ENCODE measurements around the gene RHAG.
A peak's percentile ranks its signal among the peaks of the same experiment; 100 is the strongest.
"Not testable (repeated sequence)": the region's sequence is repeated elsewhere in the genome, so short reads cannot be mapped to it uniquely, and the experiment has no call there.

RHAG gene

DNA sequence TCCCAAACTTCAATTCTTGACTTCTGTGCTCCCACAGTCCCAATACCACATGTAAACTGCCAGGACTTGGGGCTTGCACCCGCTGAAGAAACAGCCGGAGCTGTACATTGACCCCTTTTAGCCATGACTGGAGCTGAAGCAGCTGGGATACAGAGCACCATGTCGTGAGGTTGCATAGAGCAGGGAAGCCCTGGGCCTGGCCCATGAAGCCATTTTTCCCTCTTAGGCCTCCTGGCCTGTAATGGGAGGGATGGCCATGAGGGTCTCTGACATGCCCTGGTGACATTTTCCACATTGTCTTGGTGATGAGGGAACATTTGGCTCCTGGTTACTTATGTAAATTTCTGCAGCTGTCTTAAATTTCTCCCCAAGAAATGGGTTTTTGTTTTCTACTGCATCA is 9.8 kb downstream of the RHAG start:
- no peak for DNase-seq
- H3K27ac ChIP-seq, result no peak overlapping the region
- H3K4me3 ChIP-seq (ENCODE audit: low read depth, low read length), result no peak overlapping the region
- H3K36me3 ChIP-seq, result no peaks in the 10 kb centered on the region
- no peaks in the 10 kb centered on the region for H3K27me3 ChIP-seq (ENCODE audit: insufficient read depth, low read depth, severe bottlenecking)
- TF ChIP-seq, protein P1, sequence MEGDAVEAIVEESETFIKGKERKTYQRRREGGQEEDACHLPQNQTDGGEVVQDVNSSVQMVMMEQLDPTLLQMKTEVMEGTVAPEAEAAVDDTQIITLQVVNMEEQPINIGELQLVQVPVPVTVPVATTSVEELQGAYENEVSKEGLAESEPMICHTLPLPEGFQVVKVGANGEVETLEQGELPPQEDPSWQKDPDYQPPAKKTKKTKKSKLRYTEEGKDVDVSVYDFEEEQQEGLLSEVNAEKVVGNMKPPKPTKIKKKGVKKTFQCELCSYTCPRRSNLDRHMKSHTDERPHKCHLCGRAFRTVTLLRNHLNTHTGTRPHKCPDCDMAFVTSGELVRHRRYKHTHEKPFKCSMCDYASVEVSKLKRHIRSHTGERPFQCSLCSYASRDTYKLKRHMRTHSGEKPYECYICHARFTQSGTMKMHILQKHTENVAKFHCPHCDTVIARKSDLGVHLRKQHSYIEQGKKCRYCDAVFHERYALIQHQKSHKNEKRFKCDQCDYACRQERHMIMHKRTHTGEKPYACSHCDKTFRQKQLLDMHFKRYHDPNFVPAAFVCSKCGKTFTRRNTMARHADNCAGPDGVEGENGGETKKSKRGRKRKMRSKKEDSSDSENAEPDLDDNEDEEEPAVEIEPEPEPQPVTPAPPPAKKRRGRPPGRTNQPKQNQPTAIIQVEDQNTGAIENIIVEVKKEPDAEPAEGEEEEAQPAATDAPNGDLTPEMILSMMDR (IDR thresholded peaks at IDR 0.05; ENCODE audit: low read depth, low read length), result no peak
- no peaks in the 10 kb centered on the region for H3K9me3 ChIP-seq (ENCODE audit: severe bottlenecking)

DNA sequence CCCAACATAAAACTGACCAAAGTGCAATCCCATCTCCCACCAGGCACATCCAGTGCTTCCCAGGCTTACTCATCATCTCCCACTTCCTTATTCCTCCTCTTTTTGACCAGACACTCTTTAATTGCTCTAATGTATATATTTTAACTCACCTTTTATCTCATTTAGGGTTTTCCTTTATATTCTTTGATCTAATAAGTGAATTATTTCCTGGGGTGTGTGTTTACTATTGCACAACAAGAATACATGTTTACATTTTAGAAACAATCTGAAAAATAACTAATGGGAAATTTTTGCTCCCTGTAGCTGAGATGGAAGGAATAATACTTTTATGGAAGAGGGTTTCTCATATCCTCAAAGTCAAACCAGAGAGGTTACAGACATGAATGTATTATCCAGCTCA is 18.4 kb downstream of the RHAG start:
- H3K27ac ChIP-seq, result no peak overlapping the region
- TF ChIP-seq, protein P1 (IDR thresholded peaks at IDR 0.05; ENCODE audit: low read depth, low read length), result no peak
- no peaks in the 10 kb centered on the region for H3K27me3 ChIP-seq (ENCODE audit: insufficient read depth, low read depth, severe bottlenecking)
- DNase-seq, result no peak
- H3K4me3 ChIP-seq (ENCODE audit: low read depth, low read length), result no peak overlapping the region
- H3K36me3 ChIP-seq, result no peaks in the 10 kb centered on the region
- no peaks in the 10 kb centered on the region for H3K9me3 ChIP-seq (ENCODE audit: severe bottlenecking)

DNA sequence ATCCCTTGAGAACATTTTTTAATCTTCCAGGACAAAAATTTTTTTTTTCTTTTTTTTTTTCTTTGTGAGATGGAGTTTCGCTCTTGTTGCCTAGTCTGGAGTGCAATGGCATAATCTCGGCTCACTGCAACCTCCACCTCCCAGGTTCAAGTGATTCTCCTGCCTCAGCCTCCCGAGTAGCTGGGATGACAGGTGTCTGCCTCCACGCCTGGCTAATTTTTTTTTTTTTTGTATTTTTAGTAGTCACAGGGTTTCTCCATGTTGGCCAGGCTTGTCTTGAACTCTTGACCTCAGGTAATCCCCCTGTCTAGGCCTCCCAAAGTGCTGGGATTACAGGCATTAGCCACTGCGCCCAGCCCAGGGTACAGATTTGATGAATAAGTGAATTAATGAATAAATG is 22.5 kb downstream of the RHAG start:
- H3K4me3 ChIP-seq (ENCODE audit: low read depth, low read length); H3K36me3 ChIP-seq; H3K27ac ChIP-seq; H3K27me3 ChIP-seq (ENCODE audit: insufficient read depth, low read depth, severe bottlenecking); H3K9me3 ChIP-seq (ENCODE audit: severe bottlenecking): not testable (repeated sequence)
- peak; percentile 26 for DNase-seq

DNA sequence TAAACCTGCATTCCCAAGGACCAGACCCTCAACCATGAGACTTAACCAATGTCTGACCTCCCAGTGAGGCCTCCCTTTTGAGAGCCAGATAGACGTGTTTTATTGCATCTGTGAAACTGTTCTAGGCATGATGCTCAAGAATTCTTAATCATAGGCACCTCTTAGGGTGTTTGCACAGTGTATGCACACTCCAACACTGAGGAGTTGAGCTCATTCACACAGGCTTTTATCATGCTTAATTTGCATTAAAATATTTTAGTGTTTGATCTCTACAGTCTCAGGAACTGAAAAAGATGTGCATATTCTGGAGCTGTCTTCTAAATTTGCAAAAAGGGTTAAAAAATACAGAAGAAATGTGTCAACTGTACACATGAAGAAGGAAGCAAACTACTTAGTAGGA is 27.4 kb downstream of the RHAG start:
- no peaks in the 10 kb centered on the region for H3K27me3 ChIP-seq (ENCODE audit: insufficient read depth, low read depth, severe bottlenecking)
- no peaks in the 10 kb centered on the region for H3K9me3 ChIP-seq (ENCODE audit: severe bottlenecking)
- TF ChIP-seq, protein P1 (IDR thresholded peaks at IDR 0.05; ENCODE audit: low read depth, low read length), result no peak
- DNase-seq, result no peak
- H3K36me3 ChIP-seq, result no peaks in the 10 kb centered on the region
- no peak overlapping the region for H3K27ac ChIP-seq
- no peak overlapping the region for H3K4me3 ChIP-seq (ENCODE audit: low read depth, low read length)

DNA sequence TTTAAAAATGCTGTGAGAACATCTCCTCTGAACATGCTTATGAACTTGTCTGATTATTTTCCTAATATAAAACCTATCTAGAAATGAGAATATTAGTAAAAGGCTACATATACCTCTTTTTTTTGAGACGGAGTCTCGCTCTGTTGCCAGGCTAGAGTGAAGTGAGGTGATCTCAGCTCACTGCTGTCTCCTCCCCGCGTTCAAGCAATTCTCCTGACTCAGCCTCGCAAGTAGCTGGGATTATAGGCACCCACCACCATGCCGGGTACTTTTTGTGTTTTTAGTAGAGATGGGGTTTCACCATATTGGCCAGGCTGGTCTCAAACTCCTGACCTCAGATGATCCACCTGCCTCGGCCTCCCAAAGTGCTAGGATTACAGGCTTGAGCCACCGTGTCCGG is 28.4 kb downstream of the RHAG start:
- not testable (repeated sequence) for H3K36me3 ChIP-seq; H3K27me3 ChIP-seq (ENCODE audit: insufficient read depth, low read depth, severe bottlenecking); H3K4me3 ChIP-seq (ENCODE audit: low read depth, low read length); H3K27ac ChIP-seq; H3K9me3 ChIP-seq (ENCODE audit: severe bottlenecking); DNase-seq

DNA sequence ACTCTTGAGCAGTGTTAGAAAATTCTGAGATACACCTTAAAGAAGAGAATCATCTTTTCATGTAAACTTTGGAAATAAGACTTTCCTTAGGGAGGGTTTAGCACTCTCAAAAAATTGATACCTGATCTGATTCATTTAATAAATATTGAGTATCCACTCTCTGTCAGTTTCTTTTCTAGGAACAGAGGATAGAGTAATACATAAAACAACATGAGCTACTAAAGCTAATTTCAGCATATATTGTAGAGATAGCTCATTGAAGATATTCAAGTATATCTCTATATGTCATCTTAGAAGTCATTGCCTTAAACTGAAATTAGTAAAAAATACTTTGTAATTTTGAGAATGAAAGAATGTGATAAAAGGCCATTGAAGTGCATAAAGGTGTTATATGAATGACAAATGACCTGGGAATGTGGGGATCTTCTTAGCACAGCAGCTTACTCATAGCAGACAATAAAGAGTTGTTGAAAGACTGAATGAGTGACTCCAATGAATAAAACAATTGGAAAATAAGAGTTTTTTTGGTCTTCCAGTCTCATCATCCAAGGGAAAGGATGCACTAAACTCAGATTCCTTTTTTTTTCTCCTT is 29.2 kb downstream of the RHAG start:
- H3K9me3 ChIP-seq (ENCODE audit: severe bottlenecking), result peaks cover 3% of the 10 kb centered on the region
- DNase-seq, result no peak
- no peaks in the 10 kb centered on the region for H3K27me3 ChIP-seq (ENCODE audit: insufficient read depth, low read depth, severe bottlenecking)
- no peaks in the 10 kb centered on the region for H3K36me3 ChIP-seq
- H3K27ac ChIP-seq, result no peak overlapping the region
- TF ChIP-seq, protein P1 (IDR thresholded peaks at IDR 0.05; ENCODE audit: low read depth, low read length), result no peak
- H3K4me3 ChIP-seq (ENCODE audit: low read depth, low read length), result no peak overlapping the region

DNA sequence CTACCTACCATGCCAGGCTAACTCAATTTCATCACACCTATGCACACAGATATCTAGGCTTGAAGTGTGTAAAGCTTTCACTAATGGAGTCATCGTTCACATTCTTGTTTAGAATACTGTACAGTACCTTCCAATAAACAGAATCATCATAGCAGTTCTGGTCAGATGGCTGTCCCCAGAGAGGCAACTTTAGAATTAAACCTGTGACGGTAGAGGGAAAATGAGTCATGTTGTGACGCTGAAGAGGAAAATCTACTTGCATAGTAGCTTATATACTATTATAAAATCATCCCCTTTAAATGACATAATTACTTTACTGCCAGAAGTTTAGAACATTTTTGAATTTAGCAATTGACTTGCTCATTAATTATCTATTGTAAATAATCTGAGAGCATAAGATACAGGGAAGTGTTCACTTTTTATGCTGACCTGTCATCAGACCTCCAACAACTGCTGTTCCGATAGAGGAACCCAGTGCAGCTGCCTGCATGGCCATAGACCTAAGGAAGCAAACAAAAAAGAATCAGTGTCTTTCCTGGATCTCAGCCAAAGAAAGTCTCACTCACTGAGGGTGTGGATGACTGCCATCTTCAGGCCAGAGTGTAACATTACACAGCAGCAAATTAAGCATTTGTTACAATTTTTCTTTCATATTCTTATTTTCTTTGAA is 29.8 kb downstream of the RHAG start:
- H3K36me3 ChIP-seq, result no peaks in the 10 kb centered on the region
- H3K9me3 ChIP-seq (ENCODE audit: severe bottlenecking), result peaks cover 3% of the 10 kb centered on the region
- no peak overlapping the region for H3K4me3 ChIP-seq (ENCODE audit: low read depth, low read length)
- H3K27me3 ChIP-seq (ENCODE audit: insufficient read depth, low read depth, severe bottlenecking), result no peaks in the 10 kb centered on the region
- TF ChIP-seq, protein P1 (IDR thresholded peaks at IDR 0.05; ENCODE audit: low read depth, low read length), result peak; percentile 85
- peak; percentile 46 for DNase-seq
- no peak overlapping the region for H3K27ac ChIP-seq

DNA sequence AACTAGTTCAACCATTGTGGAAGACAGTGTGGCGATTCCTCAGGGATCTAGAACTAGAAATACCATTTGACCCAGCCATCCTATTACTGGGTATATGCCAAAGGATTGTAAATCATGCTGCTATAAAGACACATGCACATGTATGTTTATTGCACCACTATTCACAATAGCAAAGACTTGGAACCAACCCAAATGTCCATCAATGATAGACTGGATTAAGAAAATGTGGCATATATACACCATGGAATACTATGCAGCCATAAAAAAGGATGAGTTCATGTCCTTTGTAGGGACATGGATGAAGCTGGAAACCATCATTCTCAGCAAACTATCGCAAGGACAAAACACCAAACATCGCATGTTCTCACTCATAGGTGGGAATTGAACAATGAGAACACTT is 32.6 kb downstream of the RHAG start:
- DNase-seq; H3K36me3 ChIP-seq; H3K4me3 ChIP-seq (ENCODE audit: low read depth, low read length); H3K27ac ChIP-seq; H3K9me3 ChIP-seq (ENCODE audit: severe bottlenecking); H3K27me3 ChIP-seq (ENCODE audit: insufficient read depth, low read depth, severe bottlenecking): not testable (repeated sequence)

DNA sequence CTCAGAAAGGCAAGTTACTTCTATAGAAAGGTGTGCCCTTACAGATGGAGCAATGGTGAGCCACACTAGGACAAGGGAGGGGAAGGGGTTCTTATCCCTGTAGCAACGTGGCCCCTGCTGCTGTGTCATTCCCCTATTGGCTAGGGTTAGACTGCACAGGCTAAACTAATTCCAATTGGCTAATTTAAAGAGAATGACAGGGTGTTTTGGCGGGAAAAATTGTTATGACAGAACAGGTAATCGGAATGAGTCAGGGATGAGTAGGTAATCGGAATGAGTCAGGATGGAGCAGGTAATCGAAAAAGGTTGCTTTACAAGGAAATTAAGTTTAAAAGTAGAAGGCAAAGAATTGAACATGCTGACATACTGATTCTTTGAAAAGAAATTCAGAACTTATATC is 49.4 kb downstream of the RHAG start:
- not testable (repeated sequence) for DNase-seq; H3K9me3 ChIP-seq (ENCODE audit: severe bottlenecking); H3K27ac ChIP-seq; H3K4me3 ChIP-seq (ENCODE audit: low read depth, low read length); H3K36me3 ChIP-seq; H3K27me3 ChIP-seq (ENCODE audit: insufficient read depth, low read depth, severe bottlenecking)

Data from WERI-Rb-1 (cell line).